PC-9 (cell line): ENCODE measurements around the gene PLEKHG4B.

Experiments
- CTCF ChIP-seq: fragments of 200-600 bp; sonication (generic); conservative IDR thresholded peaks from 2 replicates; pipeline ENCODE4 v1.6.1; 2017; ENCODE audit warnings: mixed run types, antibody characterized with exemption, mild to moderate bottlenecking, moderate library complexity
- EZH2 ChIP-seq: fragments of 200-600 bp; sonication (generic); IDR thresholded peaks from 2 replicates; pipeline ENCODE4 v1.8.0; 2017; ENCODE audit warnings: antibody characterized with exemption, low read depth

- TF ChIP-seq EZH2 (no peak), CTCF (no peak)
Measured at GRCh38 chr5:56561-57290, 35.2 kb upstream of the PLEKHG4B start.
